ENCODE results near the gene CASZ1.

GRCh38 chr1:10825592-10825991 is 29.1 kb upstream of the CASZ1 start:
- TF ChIP-seq CTCF (IDR thresholded peaks at IDR 0.05) (no peak), POLR2A (IDR thresholded peaks at IDR 0.05) (no peak), EP300 (IDR thresholded peaks at IDR 0.05) (no peak), POLR2AphosphoS5 (IDR thresholded peaks at IDR 0.05) (no peak)
